RWPE2 (cell line): ENCODE results near the gene RNF4.
"Not testable (repeated sequence)": the region's sequence is repeated elsewhere in the genome, so short reads cannot be mapped to it uniquely, and the experiment has no call there.

Experiments used
- ATAC-seq: fragments of 200-7000 bp; cut with Tn5 transposase; 3 replicates; pipeline ENCODE4 v1.9.1; 2021; ENCODE audit warnings: low read depth
- DNase-seq: peaks from one replicate; pipeline ENCODE4 v3.0.0-alpha.2; 2020; ENCODE audit warnings: low spot score
- H3K27ac ChIP-seq: fragments of 450-650 bp; 2 replicates; pipeline ENCODE4 v1.5.1; 2017; ENCODE audit warnings: mild to moderate bottlenecking; ENCODE audit not compliant: poor library complexity, severe bottlenecking
- H3K27me3 ChIP-seq: fragments of 250-450 bp; sonication (Bioruptor Pico); 2 replicates; pipeline ENCODE4 v1.5.1; 2021; ENCODE audit warnings: mild to moderate bottlenecking, moderate library complexity; ENCODE audit not compliant: insufficient read depth, poor library complexity, severe bottlenecking
- H3K36me3 ChIP-seq: fragments of 250-450 bp; sonication (Bioruptor Pico); 2 replicates; pipeline ENCODE4 v1.5.1; 2020; ENCODE audit warnings: low read depth, mild to moderate bottlenecking, moderate library complexity
- H3K4me1 ChIP-seq: fragments of 250-450 bp; sonication (Bioruptor Pico); 2 replicates; pipeline ENCODE4 v1.5.1; 2021; ENCODE audit warnings: mild to moderate bottlenecking, moderate library complexity; ENCODE audit not compliant: insufficient read depth, poor library complexity, severe bottlenecking
- H3K4me3 ChIP-seq: fragments of 250-450 bp; sonication (Bioruptor Pico); 2 replicates; pipeline ENCODE4 v1.5.1; 2021; ENCODE audit warnings: mild to moderate bottlenecking, moderate library complexity; ENCODE audit not compliant: severe bottlenecking
- H3K9me3 ChIP-seq: fragments of 250-450 bp; sonication (Bioruptor Pico); 2 replicates; pipeline ENCODE4 v1.5.1; 2021; ENCODE audit warnings: mild to moderate bottlenecking, moderate library complexity; ENCODE audit not compliant: severe bottlenecking
- TF ChIP-seq, protein P1 (sequence below): fragments of 450-650 bp; IDR thresholded peaks from one replicate; pipeline ENCODE4 v1.5.1; 2017; ENCODE audit warnings: mild to moderate bottlenecking, moderate library complexity; ENCODE audit not compliant: poor library complexity, severe bottlenecking

Gene RNF4

DNA sequence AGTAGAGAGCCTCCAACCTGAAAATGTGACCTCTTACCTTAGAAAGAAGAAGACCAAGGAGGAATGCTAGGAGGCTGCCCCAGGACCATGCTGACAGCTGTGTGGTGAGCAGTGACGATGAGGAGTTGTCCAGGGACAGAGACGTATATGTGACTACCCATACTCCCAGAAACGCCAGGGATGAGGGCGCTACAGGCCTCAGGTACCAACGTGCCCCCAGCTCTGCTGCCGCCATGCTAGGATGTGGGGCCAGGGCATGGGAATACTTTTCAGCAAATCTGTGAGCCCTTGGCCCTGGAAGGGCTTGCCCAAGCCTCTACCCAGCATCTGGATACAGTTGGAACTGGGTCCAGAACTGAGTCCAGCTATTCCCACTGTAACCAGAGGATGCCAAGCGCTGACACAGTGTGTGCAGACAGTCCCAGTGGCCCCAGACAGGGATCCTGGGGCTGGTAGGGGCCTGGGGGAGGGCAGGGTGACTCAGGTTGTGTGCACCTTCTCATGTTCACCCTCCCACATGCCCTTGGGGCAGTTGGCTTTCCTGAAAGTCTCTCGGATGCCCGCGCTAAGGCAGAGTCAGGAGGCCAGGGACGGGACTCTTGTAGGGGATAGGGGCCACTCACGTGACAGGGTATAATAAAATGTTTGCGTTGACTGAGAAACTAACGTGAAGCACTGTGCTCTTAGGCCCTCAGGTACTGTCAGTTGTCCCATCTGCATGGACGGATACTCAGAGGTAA lies 43.7 kb downstream of the RNF4 start:
- no peaks in the 10 kb centered on the region for H3K27me3 ChIP-seq
- H3K36me3 ChIP-seq, result peaks cover 58% of the 10 kb centered on the region
- no peaks in the 10 kb centered on the region for H3K4me1 ChIP-seq
- no peak overlapping the region for H3K4me3 ChIP-seq
- TF ChIP-seq, protein P1, sequence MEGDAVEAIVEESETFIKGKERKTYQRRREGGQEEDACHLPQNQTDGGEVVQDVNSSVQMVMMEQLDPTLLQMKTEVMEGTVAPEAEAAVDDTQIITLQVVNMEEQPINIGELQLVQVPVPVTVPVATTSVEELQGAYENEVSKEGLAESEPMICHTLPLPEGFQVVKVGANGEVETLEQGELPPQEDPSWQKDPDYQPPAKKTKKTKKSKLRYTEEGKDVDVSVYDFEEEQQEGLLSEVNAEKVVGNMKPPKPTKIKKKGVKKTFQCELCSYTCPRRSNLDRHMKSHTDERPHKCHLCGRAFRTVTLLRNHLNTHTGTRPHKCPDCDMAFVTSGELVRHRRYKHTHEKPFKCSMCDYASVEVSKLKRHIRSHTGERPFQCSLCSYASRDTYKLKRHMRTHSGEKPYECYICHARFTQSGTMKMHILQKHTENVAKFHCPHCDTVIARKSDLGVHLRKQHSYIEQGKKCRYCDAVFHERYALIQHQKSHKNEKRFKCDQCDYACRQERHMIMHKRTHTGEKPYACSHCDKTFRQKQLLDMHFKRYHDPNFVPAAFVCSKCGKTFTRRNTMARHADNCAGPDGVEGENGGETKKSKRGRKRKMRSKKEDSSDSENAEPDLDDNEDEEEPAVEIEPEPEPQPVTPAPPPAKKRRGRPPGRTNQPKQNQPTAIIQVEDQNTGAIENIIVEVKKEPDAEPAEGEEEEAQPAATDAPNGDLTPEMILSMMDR, result no peak
- H3K27ac ChIP-seq, result no peak overlapping the region
- DNase-seq, result no peak
- ATAC-seq, result no peak
- no peaks in the 10 kb centered on the region for H3K9me3 ChIP-seq

DNA sequence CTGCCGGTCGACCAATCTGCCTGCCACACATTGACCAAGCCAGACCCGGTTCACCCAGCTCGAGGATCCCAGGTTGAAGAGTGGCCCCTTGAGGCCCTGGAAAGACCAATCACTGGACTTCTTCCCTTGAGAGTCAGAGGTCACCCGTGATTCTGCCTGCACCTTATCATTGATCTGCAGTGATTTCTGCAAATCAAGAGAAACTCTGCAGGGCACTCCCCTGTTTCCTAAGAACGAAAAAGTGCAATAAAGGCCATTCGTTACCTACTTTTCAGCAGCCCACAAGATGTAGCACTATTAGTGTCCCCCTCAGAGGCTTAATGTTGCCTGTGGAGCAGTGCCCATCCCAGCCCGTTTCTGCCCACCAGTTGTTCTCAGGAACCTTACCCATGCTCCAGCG lies 45.3 kb downstream of the RNF4 start:
- not testable (repeated sequence) for H3K27me3 ChIP-seq, H3K27ac ChIP-seq, H3K4me3 ChIP-seq, H3K4me1 ChIP-seq, ATAC-seq, DNase-seq, H3K9me3 ChIP-seq
- peaks cover 51% of the 10 kb centered on the region for H3K36me3 ChIP-seq

DNA sequence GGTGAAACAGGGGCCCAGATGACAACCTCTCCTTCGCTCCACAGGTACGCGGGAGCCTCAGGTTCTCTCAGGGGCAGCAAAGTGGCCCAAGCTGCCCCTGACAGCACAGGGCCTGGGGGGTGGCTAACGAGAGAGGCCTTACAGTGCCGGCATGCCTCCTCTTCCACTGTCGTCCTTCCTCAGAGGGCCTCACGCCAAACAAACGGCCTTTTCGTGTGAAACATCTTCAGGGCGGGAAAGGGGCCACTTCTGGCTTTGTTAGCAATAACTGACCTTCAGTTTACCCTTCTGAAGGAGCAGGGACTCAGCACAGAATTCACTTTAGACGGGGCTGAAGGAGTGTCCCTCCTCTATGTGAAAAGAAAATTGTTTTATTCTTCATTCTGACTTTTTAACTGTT lies 46.0 kb downstream of the RNF4 start:
- H3K27ac ChIP-seq, H3K9me3 ChIP-seq, DNase-seq, H3K4me1 ChIP-seq, ATAC-seq, H3K4me3 ChIP-seq, H3K27me3 ChIP-seq: not testable (repeated sequence)
- H3K36me3 ChIP-seq, result peaks cover 43% of the 10 kb centered on the region

DNA sequence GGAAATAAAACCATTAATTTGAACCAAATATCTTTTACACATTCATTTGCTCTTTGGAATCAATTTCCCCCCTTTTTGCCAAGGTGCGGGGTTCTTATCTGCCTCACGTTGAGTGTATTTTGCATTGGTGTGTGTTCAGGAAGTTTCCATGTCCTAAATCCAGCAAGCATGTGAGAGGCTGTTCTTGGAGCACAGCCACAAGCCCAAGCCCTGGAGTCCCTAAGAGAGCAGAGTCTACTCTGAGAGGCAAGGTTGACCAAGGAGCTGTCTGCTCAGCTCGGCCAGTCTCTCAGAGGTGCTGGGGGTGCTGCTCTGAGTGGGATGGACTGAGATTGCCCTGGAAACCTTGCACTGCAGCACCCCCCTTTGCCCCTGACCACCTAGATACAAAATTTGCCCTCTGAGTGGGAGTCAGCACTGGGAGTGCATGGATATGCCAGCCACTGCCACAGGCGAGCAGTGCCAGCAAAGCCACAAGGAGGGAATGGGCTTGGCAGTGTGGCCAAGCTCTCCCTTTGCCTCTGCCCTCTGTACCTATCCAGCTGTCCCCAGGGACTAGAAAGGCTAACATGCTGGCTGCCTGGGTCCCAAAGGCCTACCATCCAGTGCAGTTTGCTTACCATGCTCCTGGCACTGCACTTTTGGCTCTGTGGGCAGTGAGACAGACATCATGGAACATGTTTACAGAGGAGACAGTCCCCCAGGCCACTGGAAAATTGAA lies 47.1 kb downstream of the RNF4 start:
- TF ChIP-seq, protein P1, result no peak
- peaks cover 33% of the 10 kb centered on the region for H3K36me3 ChIP-seq
- no peaks in the 10 kb centered on the region for H3K9me3 ChIP-seq
- no peak overlapping the region for H3K4me3 ChIP-seq
- ATAC-seq, result 0 out of 3 replicates have a peak, but pooled peaks have one; percentile 26
- H3K27ac ChIP-seq, result no peak overlapping the region
- H3K27me3 ChIP-seq, result no peaks in the 10 kb centered on the region
- no peak for DNase-seq
- H3K4me1 ChIP-seq, result no peaks in the 10 kb centered on the region

DNA sequence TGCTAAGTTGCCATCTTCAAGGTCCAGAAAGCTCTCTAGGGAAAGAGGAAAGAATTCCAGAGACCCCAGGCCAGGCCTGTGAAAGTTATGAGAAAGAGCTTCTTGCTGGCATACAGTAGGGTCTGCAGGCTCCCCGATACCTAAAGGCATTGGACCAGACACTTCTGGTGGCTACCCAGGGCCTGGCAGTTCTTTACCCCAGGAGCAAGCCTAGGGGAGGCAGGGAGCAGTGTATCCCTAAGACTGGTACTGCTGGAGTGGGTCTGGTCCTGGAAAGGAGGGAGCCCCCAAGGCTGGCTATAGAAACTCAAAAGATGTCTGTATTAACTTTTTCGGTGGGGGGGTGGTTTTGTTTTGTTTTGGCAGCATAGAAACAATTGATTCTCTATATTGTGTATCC lies 47.7 kb downstream of the RNF4 start:
- no peaks in the 10 kb centered on the region for H3K27me3 ChIP-seq
- H3K36me3 ChIP-seq, result peaks cover 33% of the 10 kb centered on the region
- TF ChIP-seq, protein P1, result no peak
- no peak overlapping the region for H3K4me3 ChIP-seq
- no peaks in the 10 kb centered on the region for H3K9me3 ChIP-seq
- DNase-seq (no peak), ATAC-seq (peak; percentile 32; the same call in 1 of the 3 replicates)
- H3K27ac ChIP-seq, result no peak overlapping the region
- no peaks in the 10 kb centered on the region for H3K4me1 ChIP-seq
